Activated CD8-positive, alpha-beta T cell treated with anti-CD3 and anti-CD28 coated beads for 36 hours (primary cell): ENCODE measurements around the gene SERPINA6. TPM values are rescaled to one million over a fixed set of nuclear protein-coding genes. Genes with fewer than 3 reads are reported as not detected.

ENCODE experiments used
- ATAC-seq: fragments of 200-7000 bp; cut with Tn5 transposase; one replicate; pipeline ENCODE4 v1.10.0; 2021; ENCODE audit warnings: mild to moderate bottlenecking, moderate library complexity
- CTCF ChIA-PET: fragments of 350-600 bp; sonication (Branson Sonifier 250); formaldehyde crosslinking; loops from one replicate; lab custom pipeline; 2021; ENCODE audit warnings: antibody characterized with exemption; lab: Charles Lee
- POLR2A ChIA-PET: fragments of 350-600 bp; sonication (Branson Sonifier 250); formaldehyde crosslinking; loops from one replicate; lab custom pipeline; 2021; ENCODE audit warnings: antibody characterized with exemption; lab: Charles Lee
- DNase-seq: peaks from one replicate; pipeline ENCODE4 v3.0.0-alpha.2; 2020
- H3K27ac Mint-ChIP-seq: one replicate; pipeline ENCODE4 v1.8.0; 2021; ENCODE audit warnings: mild to moderate bottlenecking, mixed read lengths
- H3K27me3 Mint-ChIP-seq: one replicate; pipeline ENCODE4 v1.8.0; 2021; ENCODE audit warnings: mixed read lengths
- H3K36me3 Mint-ChIP-seq: one replicate; pipeline ENCODE4 v1.8.0; 2021; ENCODE audit warnings: low read depth, mixed read lengths
- H3K4me1 Mint-ChIP-seq: one replicate; pipeline ENCODE4 v1.8.0; 2021; ENCODE audit warnings: low read depth, mixed read lengths
- H3K4me3 Mint-ChIP-seq: one replicate; pipeline ENCODE4 v1.8.0; 2021; ENCODE audit warnings: mild to moderate bottlenecking, moderate library complexity, mixed read lengths
- H3K9me3 Mint-ChIP-seq: one replicate; pipeline ENCODE4 v1.8.0; 2021; ENCODE audit warnings: mixed read lengths
- intact Hi-C: fragments of 100-400 bp; cut with micrococcal nuclease; formaldehyde crosslinking; loops from one replicate; pipeline ENCODE4 v1.10.0; 2022
- total RNA-seq, 2 experiments: library from RNA; stranded (reverse); gene quantifications; one replicate each; pipeline ENCODE4 v1.2.3, GENCODE V29; 2021
- TF ChIP-seq, protein P1 (sequence below): fragments of 200-600 bp; IDR thresholded peaks from one replicate; pipeline ENCODE4 v1.8.0; 2022; ENCODE audit warnings: antibody characterized with exemption, mild to moderate bottlenecking

Gene SERPINA6
- total RNA-seq, 2 experiments from 2014 or later: not detected

DNA sequence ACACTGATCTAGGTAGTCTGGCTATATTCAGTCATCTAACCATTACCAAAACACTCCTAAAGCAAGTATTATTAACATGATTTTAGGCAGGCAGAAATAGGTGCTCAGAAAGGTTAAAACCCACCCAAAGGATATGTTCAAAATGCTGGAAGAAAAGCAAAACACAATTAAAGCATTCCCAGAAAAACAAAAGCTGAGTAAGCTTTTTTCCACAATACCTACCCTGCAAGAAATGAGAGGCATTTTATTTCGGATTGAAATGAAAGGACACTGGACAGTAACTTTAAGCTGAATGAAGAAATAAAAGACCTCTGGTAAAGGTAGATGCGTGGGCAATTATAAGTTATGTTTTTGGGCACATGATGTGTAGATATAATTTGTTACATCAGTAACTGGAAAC, 8.2 kb downstream of the SERPINA6 start:
- POLR2A ChIA-PET: no interaction called here
- TF ChIP-seq, protein P1, sequence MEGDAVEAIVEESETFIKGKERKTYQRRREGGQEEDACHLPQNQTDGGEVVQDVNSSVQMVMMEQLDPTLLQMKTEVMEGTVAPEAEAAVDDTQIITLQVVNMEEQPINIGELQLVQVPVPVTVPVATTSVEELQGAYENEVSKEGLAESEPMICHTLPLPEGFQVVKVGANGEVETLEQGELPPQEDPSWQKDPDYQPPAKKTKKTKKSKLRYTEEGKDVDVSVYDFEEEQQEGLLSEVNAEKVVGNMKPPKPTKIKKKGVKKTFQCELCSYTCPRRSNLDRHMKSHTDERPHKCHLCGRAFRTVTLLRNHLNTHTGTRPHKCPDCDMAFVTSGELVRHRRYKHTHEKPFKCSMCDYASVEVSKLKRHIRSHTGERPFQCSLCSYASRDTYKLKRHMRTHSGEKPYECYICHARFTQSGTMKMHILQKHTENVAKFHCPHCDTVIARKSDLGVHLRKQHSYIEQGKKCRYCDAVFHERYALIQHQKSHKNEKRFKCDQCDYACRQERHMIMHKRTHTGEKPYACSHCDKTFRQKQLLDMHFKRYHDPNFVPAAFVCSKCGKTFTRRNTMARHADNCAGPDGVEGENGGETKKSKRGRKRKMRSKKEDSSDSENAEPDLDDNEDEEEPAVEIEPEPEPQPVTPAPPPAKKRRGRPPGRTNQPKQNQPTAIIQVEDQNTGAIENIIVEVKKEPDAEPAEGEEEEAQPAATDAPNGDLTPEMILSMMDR: no peak
- Mint-ChIP-seq H3K4me3 (no peak overlapping the region), H3K36me3 (no peaks in the 10 kb centered on the region), H3K27ac (no peak overlapping the region), H3K27me3 (peaks cover 2% of the 10 kb centered on the region), H3K9me3 (no peaks in the 10 kb centered on the region), H3K4me1 (no peaks in the 10 kb centered on the region)
- intact Hi-C loops: no loop called here
- ATAC-seq: no peak
- CTCF ChIA-PET: no interaction called here
- DNase-seq: no peak

DNA sequence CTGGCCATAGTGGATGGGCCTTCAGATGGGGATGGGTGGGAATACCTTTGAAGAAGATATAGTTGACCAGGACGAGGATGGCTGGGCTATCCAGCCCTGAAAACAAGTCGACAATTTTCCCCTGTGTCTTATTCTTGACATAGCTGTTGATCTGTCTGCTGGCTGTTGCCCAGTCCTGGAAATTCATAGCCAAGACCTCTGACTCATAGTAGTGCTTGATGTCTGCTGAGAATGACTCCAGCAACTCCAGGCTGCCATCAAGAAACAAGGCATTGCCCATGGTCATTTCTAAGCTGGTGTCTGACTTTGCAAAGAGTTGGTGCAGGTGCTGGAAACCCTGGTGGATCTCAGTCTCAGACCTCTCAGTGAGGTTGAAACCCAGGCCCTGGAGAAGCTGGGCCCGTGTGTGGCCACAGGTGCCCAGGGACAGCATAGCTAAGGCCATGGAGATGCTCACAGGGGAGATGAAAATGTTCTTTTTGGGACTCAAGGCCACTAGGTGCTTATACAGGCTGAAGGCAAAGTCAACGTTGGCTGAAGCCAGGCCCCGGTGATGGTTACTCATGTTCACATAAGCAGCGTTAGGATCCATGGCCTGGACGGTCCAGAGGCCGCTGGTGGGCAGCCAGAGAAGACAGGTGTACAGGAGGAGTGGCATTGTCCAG, 9.0 kb downstream of the SERPINA6 start:
- H3K9me3 Mint-ChIP-seq: no peaks in the 10 kb centered on the region
- TF ChIP-seq, protein P1: no peak
- H3K27me3 Mint-ChIP-seq: peaks cover 1% of the 10 kb centered on the region
- H3K4me3 Mint-ChIP-seq: no peak overlapping the region
- no peak for ATAC-seq
- H3K36me3 Mint-ChIP-seq: no peaks in the 10 kb centered on the region
- POLR2A ChIA-PET: no interaction called here
- DNase-seq: no peak
- no peaks in the 10 kb centered on the region for H3K4me1 Mint-ChIP-seq
- intact Hi-C loops: no loop called here
- CTCF ChIA-PET: no interaction called here
- H3K27ac Mint-ChIP-seq: no peak overlapping the region

DNA sequence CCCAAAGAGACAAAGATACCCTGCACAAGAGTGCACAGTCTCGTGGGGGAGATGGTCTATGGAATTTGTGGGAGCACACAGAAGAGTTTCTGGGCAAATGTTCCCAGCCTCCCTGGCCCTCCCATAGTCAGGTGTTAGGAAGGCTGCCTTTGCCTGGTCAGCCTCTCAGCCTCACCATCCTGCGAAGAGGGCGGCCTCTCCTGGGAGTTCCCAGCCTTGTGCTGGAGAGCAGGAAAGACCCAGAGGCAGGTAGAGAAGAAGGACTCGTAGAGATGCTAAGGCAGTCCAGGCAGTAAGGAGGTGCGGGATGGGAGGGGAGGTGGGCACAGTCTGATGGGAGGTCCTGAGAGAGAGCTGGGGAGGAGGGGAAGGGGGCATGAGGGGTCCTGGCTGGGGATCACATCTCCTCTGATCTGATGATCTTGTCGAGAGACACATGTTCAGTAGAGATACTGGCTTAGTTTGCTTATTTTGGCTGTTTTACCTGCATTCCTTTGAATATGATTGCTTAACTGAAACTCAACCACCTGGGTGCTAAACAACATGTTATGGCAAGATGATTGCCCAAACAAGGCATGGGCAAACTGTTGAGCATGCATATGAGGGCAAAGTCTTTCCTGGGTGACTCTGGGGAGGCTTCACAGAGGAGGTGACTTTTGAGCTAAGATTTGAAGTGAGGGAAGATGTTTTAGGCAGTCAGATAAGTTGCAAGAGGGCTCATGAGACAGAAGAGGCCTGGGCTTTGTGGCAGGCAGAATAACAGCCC, 10.5 kb downstream of the SERPINA6 start:
- Mint-ChIP-seq H3K4me1 (no peaks in the 10 kb centered on the region), H3K27me3 (peaks cover 10% of the 10 kb centered on the region), H3K27ac (no peak overlapping the region), H3K36me3 (no peaks in the 10 kb centered on the region), H3K9me3 (peaks cover 7% of the 10 kb centered on the region), H3K4me3 (no peak overlapping the region)
- ATAC-seq: no peak
- POLR2A ChIA-PET: no interaction called here
- CTCF ChIA-PET: no interaction called here
- intact Hi-C loops: no loop called here
- TF ChIP-seq, protein P1: no peak
- DNase-seq: no peak

DNA sequence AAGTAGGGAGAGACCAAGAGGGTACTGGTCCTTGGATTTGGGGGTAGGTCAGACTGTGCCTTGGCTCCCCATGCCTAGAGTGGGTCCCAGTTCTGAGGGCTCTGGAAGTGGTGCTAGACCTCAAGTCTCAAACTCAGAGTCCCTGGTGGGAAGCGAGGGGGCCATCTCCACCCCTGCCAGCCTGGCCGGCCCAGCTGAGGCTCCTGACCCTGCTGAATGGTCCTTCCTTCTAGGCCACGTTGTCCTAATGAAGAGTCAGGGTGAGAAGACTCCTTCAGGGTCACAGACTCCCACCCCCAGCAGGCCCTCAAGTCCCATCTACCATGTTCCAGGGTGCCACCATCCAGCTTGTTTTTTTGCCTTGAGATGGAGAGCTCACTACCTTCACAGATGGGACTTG, 12.9 kb downstream of the SERPINA6 start:
- H3K4me3 Mint-ChIP-seq: no peak overlapping the region
- ATAC-seq (no peak), DNase-seq (no peak)
- intact Hi-C loops: no loop called here
- no peak overlapping the region for H3K27ac Mint-ChIP-seq
- H3K27me3 Mint-ChIP-seq: peaks cover 10% of the 10 kb centered on the region
- peaks cover 10% of the 10 kb centered on the region for H3K9me3 Mint-ChIP-seq
- ChIA-PET CTCF (interaction anchor here (1.5 kb wide), 1 partner anchor 176 kb away, joined by 3 read pairs; no protein-coding TSS in a partner anchor), POLR2A (no interaction called here)
- TF ChIP-seq, protein P1: no peak
- H3K4me1 Mint-ChIP-seq: no peaks in the 10 kb centered on the region
- no peaks in the 10 kb centered on the region for H3K36me3 Mint-ChIP-seq

DNA sequence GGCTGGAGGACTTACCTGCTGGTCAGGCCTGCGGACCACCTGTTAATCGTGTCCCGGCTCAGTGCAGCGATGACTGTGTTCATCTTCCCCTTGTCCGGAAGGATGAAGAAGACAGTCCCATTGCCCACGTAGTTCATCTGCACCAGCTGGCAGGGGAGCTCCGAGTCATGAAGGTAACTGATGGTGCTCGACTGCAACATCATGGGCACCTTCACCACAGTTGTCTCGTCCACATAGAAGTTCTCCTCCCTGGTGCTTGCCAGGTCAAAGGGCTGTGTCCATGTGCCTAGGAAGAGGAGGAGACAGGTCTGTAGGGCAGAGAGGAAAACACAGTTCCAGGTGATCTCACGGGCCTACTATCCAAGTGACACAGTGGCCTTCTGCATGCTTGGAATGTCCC, 13.4 kb downstream of the SERPINA6 start:
- Mint-ChIP-seq H3K4me3 (no peak overlapping the region), H3K36me3 (no peaks in the 10 kb centered on the region), H3K4me1 (no peaks in the 10 kb centered on the region), H3K27me3 (peaks cover 10% of the 10 kb centered on the region), H3K27ac (no peak overlapping the region), H3K9me3 (peaks cover 10% of the 10 kb centered on the region)
- intact Hi-C loops: no loop called here
- DNase-seq (no peak), ATAC-seq (no peak)
- ChIA-PET POLR2A (no interaction called here), CTCF (interaction anchor here (1.5 kb wide), 1 partner anchor 177 kb away, joined by 3 read pairs; no protein-coding TSS in a partner anchor)
- TF ChIP-seq, protein P1: no peak
